IMR-90 (cell line): ENCODE results near the gene NOXA1. TPM values are rescaled to one million over a fixed set of nuclear protein-coding genes. Genes with fewer than 3 reads are reported as not detected.
"Not testable (repeated sequence)": the region's sequence is repeated elsewhere in the genome, so short reads cannot be mapped to it uniquely, and the experiment has no call there.

Experiments
- ATAC-seq: fragments of 200-7000 bp; cut with Tn5 transposase; 2 replicates; pipeline ENCODE4 v1.9.1; 2020; ENCODE audit warnings: low read depth, mild to moderate bottlenecking, moderate library complexity
- BruUV-seq: library from RNA; stranded (reverse); fragments of 400-500 nt; replicated peaks from 2 replicates; lab custom pipeline; 2021; lab: Mats Ljungman, UMichigan
- CTCF ChIA-PET: fragments of 300-600 bp; formaldehyde crosslinking; extraction: SDS; loops from one replicate; lab custom pipeline; 2021; ENCODE audit warnings: antibody characterized with exemption; lab: Yijun Ruan, JAX
- POLR2A ChIA-PET: fragments of 300-600 bp; sonication (Branson Sonifier 250); formaldehyde crosslinking; loops from one replicate; lab custom pipeline; 2022; ENCODE audit warnings: antibody characterized with exemption; ENCODE audit not compliant: unreplicated experiment; lab: Charles Lee
- DNase-seq: peaks from one replicate; pipeline ENCODE4 v3.0.0; 2013
- H2AFZ ChIP-seq: replicated peaks from 2 replicates; pipeline ENCODE3; 2013; ENCODE audit warnings: low read length, mild to moderate bottlenecking; ENCODE audit not compliant: poor library complexity
- H2AK5ac ChIP-seq: 2 replicates; pipeline ENCODE4 v1.6.1; 2013; ENCODE audit warnings: low read depth, low read length, inconsistent platforms
- H2AK9ac ChIP-seq: replicated peaks from 2 replicates; pipeline ENCODE3; 2013; ENCODE audit warnings: mild to moderate bottlenecking, low read depth, low read length, moderate library complexity; ENCODE audit not compliant: poor library complexity
- H2BK120ac ChIP-seq: 2 replicates; pipeline ENCODE4 v1.6.1; 2013; ENCODE audit warnings: low read depth, low read length, inconsistent platforms
- H2BK15ac ChIP-seq: 3 replicates; pipeline ENCODE4 v1.6.1; 2013; ENCODE audit warnings: low read depth, low read length, inconsistent platforms
- H2BK20ac ChIP-seq: 2 replicates; pipeline ENCODE4 v1.6.1; 2013; ENCODE audit warnings: low read depth, mild to moderate bottlenecking, inconsistent platforms, low read length, moderate library complexity
- H2BK5ac ChIP-seq: 2 replicates; pipeline ENCODE4 v1.6.1; 2013; ENCODE audit warnings: mild to moderate bottlenecking, low read depth, low read length, inconsistent platforms; ENCODE audit not compliant: poor library complexity, severe bottlenecking
- H3K14ac ChIP-seq: replicated peaks from 2 replicates; pipeline ENCODE4 v1.6.1; 2013; ENCODE audit warnings: low read depth, low read length, inconsistent platforms
- H3K18ac ChIP-seq: 2 replicates; pipeline ENCODE4 v1.6.1; 2013; ENCODE audit warnings: low read depth, low read length, control low read depth
- H3K23ac ChIP-seq: 2 replicates; pipeline ENCODE4 v1.6.1; 2013; ENCODE audit warnings: low read depth, low read length, inconsistent platforms
- H3K27ac ChIP-seq: 2 replicates; pipeline ENCODE4 v1.5.1; 2013; ENCODE audit warnings: mild to moderate bottlenecking, control low read depth, low read length; ENCODE audit not compliant: insufficient read depth
- H3K27me3 ChIP-seq: 2 replicates; pipeline ENCODE4 v1.6.1; 2013; ENCODE audit warnings: low read length; ENCODE audit not compliant: control insufficient read depth, insufficient read depth
- H3K36me3 ChIP-seq: 2 replicates; pipeline ENCODE4 v1.6.1; 2013; ENCODE audit warnings: low read length, mixed read lengths; ENCODE audit not compliant: control insufficient read depth, insufficient read depth
- H3K4ac ChIP-seq: 2 replicates; pipeline ENCODE4 v1.6.1; 2013; ENCODE audit warnings: low read depth, low read length, inconsistent platforms
- H3K4me1 ChIP-seq: 2 replicates; pipeline ENCODE4 v1.6.1; 2013; ENCODE audit warnings: low read length, mixed read lengths; ENCODE audit not compliant: control insufficient read depth, insufficient read depth
- H3K4me2 ChIP-seq: 2 replicates; pipeline ENCODE4 v1.6.1; 2013; ENCODE audit warnings: low read depth, mild to moderate bottlenecking, control low read depth, low read length, moderate library complexity
- H3K4me3 ChIP-seq: 2 replicates; pipeline ENCODE4 v1.5.1; 2013; ENCODE audit warnings: low read depth, mild to moderate bottlenecking, control low read depth, low read length, moderate library complexity; ENCODE audit not compliant: insufficient read depth
- H3K56ac ChIP-seq: 2 replicates; pipeline ENCODE4 v1.6.1; 2013; ENCODE audit warnings: low read length, inconsistent platforms; ENCODE audit not compliant: insufficient read depth; ENCODE audit errors: extremely low read depth
- H3K79me1 ChIP-seq, 2 experiments: 2 replicates each; pipeline ENCODE4 v1.6.1; 2013; ENCODE audit warnings: low read length in 2 of 2, inconsistent platforms in 1 of 2, low read depth in 1 of 2
- H3K9ac ChIP-seq: 2 replicates; pipeline ENCODE4 v1.6.1; 2013; ENCODE audit warnings: low read depth, low read length, control low read depth
- H3K9me1 ChIP-seq: 2 replicates; pipeline ENCODE4 v1.6.1; 2013; ENCODE audit warnings: low read length, inconsistent platforms; ENCODE audit not compliant: insufficient read depth
- H3K9me3 ChIP-seq: 2 replicates; pipeline ENCODE4 v1.6.1; 2013; ENCODE audit warnings: low read length; ENCODE audit not compliant: control insufficient read depth, insufficient read depth
- H4K20me1 ChIP-seq: 2 replicates; pipeline ENCODE4 v1.6.1; 2013; ENCODE audit warnings: low read length, inconsistent platforms; ENCODE audit not compliant: insufficient read depth
- H4K5ac ChIP-seq: 2 replicates; pipeline ENCODE4 v1.6.1; 2013; ENCODE audit warnings: mild to moderate bottlenecking, low read depth, low read length, control low read depth
- H4K8ac ChIP-seq, 2 experiments: 2 replicates each; pipeline ENCODE4 v1.6.1; 2013; ENCODE audit warnings: low read depth in 2 of 2, low read length in 2 of 2, control low read depth in 1 of 2, inconsistent platforms in 1 of 2
- H4K91ac ChIP-seq: 2 replicates; pipeline ENCODE4 v1.6.1; 2013; ENCODE audit warnings: low read depth, low read length, inconsistent platforms; ENCODE audit not compliant: insufficient read depth
- WGBS, 2 experiments: methylation state at CpG; one replicate each; pipeline versions ENCODE4 v1.1.5 to v1.1.7; 2013; ENCODE audit warnings: missing lambda C conversion rate in 2 of 2; ENCODE audit not compliant: insufficient read length in 1 of 2; ENCODE audit errors: extremely low coverage in 2 of 2; 5-methylcytosine and 5-hydroxymethylcytosine counted together
- dilution Hi-C: fragments of 300-500 bp; cut with HindIII; formaldehyde crosslinking; loops from one replicate; pipeline ENCODE4 v1.14.3; 2018; ENCODE audit warnings: low sequenced_read_pairs; ENCODE audit not compliant: unreplicated experiment
- in situ Hi-C: fragments of 300-500 bp; cut with MboI; formaldehyde crosslinking; loops from 3 replicates; pipeline ENCODE4 v1.14.3; 2019; ENCODE audit warnings: low sequenced_read_pairs, inconsistent platforms, mixed read lengths
- intact Hi-C: fragments of 100-400 bp; cut with micrococcal nuclease; formaldehyde crosslinking; loops from 2 replicates; pipeline ENCODE4 v1.10.0; 2022
- polyA plus RNA-seq, 3 experiments: library from polyadenylated mRNA; depleted of rRNA; stranded (reverse); fragments of >200 nt; gene quantifications; 2 replicates each; pipeline ENCODE4 v1.2.3, GENCODE V29; 2012; ENCODE audit warnings: low replicate concordance in 1 of 3
- total RNA-seq: library from RNA; depleted of rRNA; stranded (reverse); fragments of >200 nt; gene quantifications from 2 replicates; pipeline ENCODE4 v1.2.3, GENCODE V29; 2012

NOXA1 gene
- total and polyA plus RNA-seq, 2 of the 4 experiments (the other 2 are of a cell fraction) = 0.17 TPM; not detected in 1

DNA sequence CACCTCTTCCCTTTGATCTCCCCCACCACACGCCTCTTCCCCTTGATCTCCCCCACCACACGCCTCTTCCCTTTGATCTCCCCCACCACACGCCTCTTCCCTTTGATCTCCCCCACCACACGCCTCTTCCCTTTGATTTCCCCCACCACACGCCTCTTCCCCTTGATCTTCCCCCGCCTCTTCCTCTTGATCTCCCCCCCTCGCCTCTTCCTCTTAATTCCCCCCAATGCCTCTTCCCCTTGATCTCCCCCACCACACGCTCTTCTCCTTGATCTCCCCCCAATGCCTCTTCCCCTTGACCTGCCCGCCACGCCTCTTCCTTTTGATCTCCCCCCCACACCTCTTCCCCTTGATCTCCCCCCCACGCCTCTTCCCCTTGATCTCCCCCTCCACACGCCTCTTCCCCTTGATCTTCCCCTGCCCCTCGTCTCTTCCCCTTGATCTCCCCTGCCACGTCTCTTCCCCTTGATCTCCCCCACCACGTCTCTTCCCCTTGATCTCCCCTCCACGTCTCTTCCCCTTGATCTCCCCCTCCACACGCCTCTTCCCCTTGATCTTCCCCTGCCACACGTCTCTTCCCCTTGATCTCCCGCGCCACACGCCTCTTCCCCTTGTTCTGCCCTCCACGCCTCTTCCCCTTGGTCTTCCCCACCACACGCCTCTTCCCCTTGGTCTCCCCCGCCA lies 27.5 kb downstream of the NOXA1 start:
- H4K5ac ChIP-seq, H2AFZ ChIP-seq, ATAC-seq, H3K56ac ChIP-seq, H3K27me3 ChIP-seq, H3K14ac ChIP-seq, dilution Hi-C loops, H3K9ac ChIP-seq, H3K4me2 ChIP-seq, H3K4me1 ChIP-seq, H3K9me1 ChIP-seq, H3K4ac ChIP-seq, H2BK20ac ChIP-seq, H3K9me3 ChIP-seq, in situ Hi-C loops, H2AK9ac ChIP-seq, BruUV-seq, H2BK5ac ChIP-seq, H4K91ac ChIP-seq, POLR2A ChIA-PET, CTCF ChIA-PET, H4K20me1 ChIP-seq, H4K8ac ChIP-seq, intact Hi-C loops, H2AK5ac ChIP-seq, H2BK15ac ChIP-seq, H2BK120ac ChIP-seq, H3K4me3 ChIP-seq, H3K23ac ChIP-seq, H3K18ac ChIP-seq, DNase-seq, H3K27ac ChIP-seq: not testable (repeated sequence)
- Histone ChIP-seq H3K79me1 (peaks cover 3 to 14% of the 10 kb centered on the region in 2 experiments; a peak in 2 of 4 replicates), H3K36me3 (peaks cover 39% of the 10 kb centered on the region)
- WGBS, 2 experiments = 80% methylated on average over 3 of the region's 24 CpGs; no CpG with 5 or more reads in 1 of the 2 experiments

DNA sequence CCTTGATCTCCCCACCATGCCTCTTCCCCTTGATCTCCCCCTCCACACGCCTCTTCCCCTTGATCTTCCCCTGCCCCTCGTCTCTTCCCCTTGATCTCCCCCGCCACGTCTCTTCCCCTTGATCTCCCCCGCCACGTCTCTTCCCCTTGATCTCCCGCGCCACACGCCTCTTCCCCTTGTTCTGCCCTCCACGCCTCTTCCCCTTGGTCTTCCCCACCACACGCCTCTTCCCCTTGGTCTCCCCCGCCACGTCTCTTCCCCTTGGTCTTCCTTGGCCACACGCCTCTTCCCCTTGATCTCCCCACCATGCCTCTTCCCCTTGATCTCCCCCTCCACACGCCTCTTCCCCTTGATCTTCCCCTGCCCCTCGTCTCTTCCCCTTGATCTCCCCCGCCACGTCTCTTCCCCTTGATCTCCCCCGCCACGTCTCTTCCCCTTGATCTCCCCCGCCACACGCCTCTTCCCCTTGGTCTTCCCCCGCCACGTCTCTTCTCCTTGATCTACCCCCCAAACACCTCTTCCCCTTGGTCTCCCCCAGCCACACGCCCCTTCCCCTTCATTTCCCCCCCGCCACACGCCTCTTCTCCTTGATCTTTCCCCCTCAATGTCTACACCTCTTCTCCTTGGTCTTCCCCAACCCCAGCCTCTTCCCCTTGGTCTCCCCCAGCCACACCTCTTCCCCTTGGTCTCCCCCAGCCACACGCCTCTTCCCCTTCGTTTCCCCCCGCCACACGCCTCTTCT lies 28.2 kb downstream of the NOXA1 start:
- H2AFZ ChIP-seq, dilution Hi-C loops, H3K27ac ChIP-seq, intact Hi-C loops, H3K18ac ChIP-seq, H3K14ac ChIP-seq, H3K4me2 ChIP-seq, H2BK5ac ChIP-seq, H3K9me3 ChIP-seq, H3K4ac ChIP-seq, H4K5ac ChIP-seq, H3K56ac ChIP-seq, H2BK20ac ChIP-seq, DNase-seq, BruUV-seq, H3K9ac ChIP-seq, H2AK9ac ChIP-seq, POLR2A ChIA-PET, H4K91ac ChIP-seq, H2BK15ac ChIP-seq, H3K23ac ChIP-seq, H2AK5ac ChIP-seq, in situ Hi-C loops, H4K8ac ChIP-seq, ATAC-seq, H3K9me1 ChIP-seq, H3K27me3 ChIP-seq, CTCF ChIA-PET, H3K4me1 ChIP-seq, H3K4me3 ChIP-seq, H2BK120ac ChIP-seq: not testable (repeated sequence)
- H4K20me1 ChIP-seq = peaks cover 17% of the 10 kb centered on the region
- H3K36me3 ChIP-seq = peaks cover 45% of the 10 kb centered on the region
- H3K79me1 ChIP-seq = peaks cover 3 to 22% of the 10 kb centered on the region in 2 experiments; a peak in 2 of 4 replicates
- WGBS, 2 experiments = 100% methylated on average over 1 of the region's 31 CpGs; no CpG with 5 or more reads in 1 of the 2 experiments
